ENCODE results near the gene NCKAP5. TPM values are rescaled to one million over a fixed set of nuclear protein-coding genes. Genes with fewer than 3 reads are reported as not detected.

NCKAP5 gene
- total RNA-seq, 4 donors from 2014 or later, result 0.03 to 0.55 (median 0.33) TPM

DNA sequence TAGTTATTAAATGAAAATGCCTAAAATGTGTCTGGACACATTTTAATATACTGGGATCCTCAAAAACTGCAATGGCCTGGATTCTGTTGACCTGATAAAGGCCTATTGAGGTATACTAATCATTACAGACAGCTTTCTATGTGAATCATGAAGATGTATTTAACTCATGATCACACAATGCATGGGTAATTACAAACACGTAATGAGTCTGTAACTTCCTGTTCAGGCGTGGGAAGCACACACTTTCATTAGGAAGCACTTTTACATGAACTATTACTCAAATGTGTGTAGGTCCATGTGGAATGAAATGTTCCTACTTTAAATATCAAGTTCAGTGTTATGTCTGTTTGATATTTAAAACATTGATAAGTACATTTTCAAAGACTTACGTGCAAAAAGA is 108.7 kb downstream of the NCKAP5 start:
- TF ChIP-seq, protein P1, sequence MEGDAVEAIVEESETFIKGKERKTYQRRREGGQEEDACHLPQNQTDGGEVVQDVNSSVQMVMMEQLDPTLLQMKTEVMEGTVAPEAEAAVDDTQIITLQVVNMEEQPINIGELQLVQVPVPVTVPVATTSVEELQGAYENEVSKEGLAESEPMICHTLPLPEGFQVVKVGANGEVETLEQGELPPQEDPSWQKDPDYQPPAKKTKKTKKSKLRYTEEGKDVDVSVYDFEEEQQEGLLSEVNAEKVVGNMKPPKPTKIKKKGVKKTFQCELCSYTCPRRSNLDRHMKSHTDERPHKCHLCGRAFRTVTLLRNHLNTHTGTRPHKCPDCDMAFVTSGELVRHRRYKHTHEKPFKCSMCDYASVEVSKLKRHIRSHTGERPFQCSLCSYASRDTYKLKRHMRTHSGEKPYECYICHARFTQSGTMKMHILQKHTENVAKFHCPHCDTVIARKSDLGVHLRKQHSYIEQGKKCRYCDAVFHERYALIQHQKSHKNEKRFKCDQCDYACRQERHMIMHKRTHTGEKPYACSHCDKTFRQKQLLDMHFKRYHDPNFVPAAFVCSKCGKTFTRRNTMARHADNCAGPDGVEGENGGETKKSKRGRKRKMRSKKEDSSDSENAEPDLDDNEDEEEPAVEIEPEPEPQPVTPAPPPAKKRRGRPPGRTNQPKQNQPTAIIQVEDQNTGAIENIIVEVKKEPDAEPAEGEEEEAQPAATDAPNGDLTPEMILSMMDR (IDR thresholded peaks at IDR 0.05 in 4 of 5, conservative IDR thresholded peaks at IDR 0.05 in 1 of 5), result no peak
- no peak for TF ChIP-seq POLR2A (IDR thresholded peaks at IDR 0.05)
- in situ Hi-C loops (cut with MboI; ENCODE audit: low sequenced_read_pairs in 4 of 4) (no loop called here), intact Hi-C loops (cut with DNase I; ENCODE audit: low total_unique reads) (no loop called here)
- Histone ChIP-seq H3K36me3 (no peaks in the 10 kb centered on the region), H3K27me3 (no peaks in the 10 kb centered on the region), H3K4me1 (no peaks in the 10 kb centered on the region), H3K4me3 (no peak overlapping the region), H3K27ac (no peak overlapping the region), H3K9me3 (no peaks in the 10 kb centered on the region)
- no peak for ATAC-seq
- no peak for DNase-seq

DNA sequence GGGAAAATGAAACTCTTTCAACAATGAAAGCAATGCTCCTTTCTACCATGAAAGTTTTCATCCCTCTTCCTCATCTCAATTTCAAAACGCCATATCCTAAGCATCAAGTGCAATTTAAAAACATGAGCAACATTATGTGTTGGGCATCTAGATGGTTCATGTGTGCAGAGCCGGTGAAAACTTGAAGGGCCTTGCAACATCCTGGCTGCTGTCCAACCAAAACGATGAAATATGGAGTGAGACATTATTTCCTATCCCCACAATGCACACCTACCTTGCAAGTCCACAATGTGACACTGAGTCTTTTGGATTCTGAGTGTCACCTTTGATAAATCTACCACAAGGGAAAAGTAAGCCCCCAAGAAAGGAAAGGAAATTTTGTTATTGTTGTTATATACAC is 110.0 kb downstream of the NCKAP5 start:
- Histone ChIP-seq H3K27ac (no peak overlapping the region), H3K36me3 (no peaks in the 10 kb centered on the region), H3K4me1 (no peaks in the 10 kb centered on the region), H3K27me3 (no peaks in the 10 kb centered on the region), H3K9me3 (no peaks in the 10 kb centered on the region), H3K4me3 (no peak overlapping the region)
- intact Hi-C loops (cut with DNase I; ENCODE audit: low total_unique reads) (no loop called here), in situ Hi-C loops (cut with MboI; ENCODE audit: low sequenced_read_pairs in 4 of 4) (no loop called here)
- DNase-seq, result no peak
- TF ChIP-seq, protein P1 (IDR thresholded peaks at IDR 0.05 in 4 of 5, conservative IDR thresholded peaks at IDR 0.05 in 1 of 5), result no peak
- TF ChIP-seq POLR2A (IDR thresholded peaks at IDR 0.05), result no peak
- ATAC-seq, result no peak

DNA sequence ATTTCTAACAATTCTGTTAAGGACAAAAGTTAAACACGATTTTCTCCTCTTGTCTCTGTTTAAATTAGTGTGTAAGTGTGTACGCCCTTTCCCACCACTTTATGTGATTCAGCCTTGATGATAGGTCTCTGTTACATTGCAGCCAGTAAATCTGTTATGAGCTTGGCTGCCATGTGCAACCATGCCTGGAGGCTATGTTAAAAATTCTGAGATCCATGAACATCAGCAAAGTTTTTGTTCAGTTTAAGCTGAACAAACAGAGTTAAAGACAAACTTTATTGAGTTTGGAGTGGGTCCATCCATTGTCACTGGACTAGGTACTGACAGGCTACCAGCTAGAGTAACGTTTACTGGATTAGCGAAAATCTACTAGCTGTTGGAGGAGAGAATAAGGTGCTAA is 110.4 kb downstream of the NCKAP5 start:
- no peak for DNase-seq
- intact Hi-C loops (cut with DNase I; ENCODE audit: low total_unique reads) (no loop called here), in situ Hi-C loops (cut with MboI; ENCODE audit: low sequenced_read_pairs in 4 of 4) (no loop called here)
- ATAC-seq, result no peak
- no peak overlapping the region for H3K4me3 ChIP-seq
- no peaks in the 10 kb centered on the region for H3K9me3 ChIP-seq
- no peak overlapping the region for H3K27ac ChIP-seq
- no peaks in the 10 kb centered on the region for H3K27me3 ChIP-seq
- H3K36me3 ChIP-seq, result no peaks in the 10 kb centered on the region
- TF ChIP-seq, protein P1 (IDR thresholded peaks at IDR 0.05 in 4 of 5, conservative IDR thresholded peaks at IDR 0.05 in 1 of 5), result no peak
- no peak for TF ChIP-seq POLR2A (IDR thresholded peaks at IDR 0.05)
- no peaks in the 10 kb centered on the region for H3K4me1 ChIP-seq

DNA sequence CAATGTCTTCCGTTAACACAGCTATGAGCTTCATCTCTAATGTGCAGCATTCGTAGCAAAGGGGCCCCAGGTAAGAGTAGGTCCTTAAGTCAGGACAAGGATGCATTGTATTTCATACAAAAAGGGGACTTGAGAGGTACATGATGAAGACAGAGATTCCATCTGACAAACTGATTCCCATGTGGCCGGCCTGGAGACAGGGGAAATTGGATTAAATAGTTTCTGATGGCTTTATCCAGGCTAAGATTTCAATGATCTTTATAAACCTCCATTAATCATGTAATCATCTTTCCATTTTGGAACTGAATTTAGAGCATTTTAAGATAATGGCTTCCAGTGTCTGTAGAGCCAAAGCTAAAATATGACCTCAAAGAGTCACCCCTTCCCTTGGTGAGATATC is 111.3 kb downstream of the NCKAP5 start:
- H3K36me3 ChIP-seq, result no peaks in the 10 kb centered on the region
- DNase-seq (no peak), ATAC-seq (no peak)
- no peaks in the 10 kb centered on the region for H3K9me3 ChIP-seq
- in situ Hi-C loops (cut with MboI; ENCODE audit: low sequenced_read_pairs in 4 of 4) (no loop called here), intact Hi-C loops (cut with DNase I; ENCODE audit: low total_unique reads) (no loop called here)
- H3K4me1 ChIP-seq, result no peaks in the 10 kb centered on the region
- H3K4me3 ChIP-seq, result no peak overlapping the region
- H3K27ac ChIP-seq, result no peak overlapping the region
- TF ChIP-seq, protein P1 (IDR thresholded peaks at IDR 0.05 in 4 of 5, conservative IDR thresholded peaks at IDR 0.05 in 1 of 5), result no peak
- no peak for TF ChIP-seq POLR2A (IDR thresholded peaks at IDR 0.05)
- no peaks in the 10 kb centered on the region for H3K27me3 ChIP-seq

DNA sequence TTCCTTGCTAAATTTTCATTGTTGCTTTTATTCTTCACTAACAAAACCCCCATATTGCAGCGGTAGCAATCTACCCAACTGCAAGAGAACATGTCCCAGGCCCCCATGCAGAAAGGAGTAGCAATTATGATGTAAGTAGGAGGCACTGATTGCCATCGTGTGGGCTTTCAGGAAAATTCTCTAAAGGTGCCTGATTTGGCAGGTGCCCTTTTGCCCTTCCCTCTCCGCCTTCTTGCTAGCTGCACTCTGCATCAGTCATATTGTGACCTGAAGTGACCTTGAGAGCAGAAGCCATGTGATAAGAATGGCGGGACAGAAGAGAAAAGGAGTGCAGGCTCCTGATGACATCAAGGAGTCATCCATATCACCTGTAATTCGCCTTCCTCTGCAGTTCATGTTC is 112.1 kb downstream of the NCKAP5 start:
- DNase-seq (no peak), ATAC-seq (no peak)
- no peak overlapping the region for H3K4me3 ChIP-seq
- TF ChIP-seq, protein P1 (IDR thresholded peaks at IDR 0.05 in 4 of 5, conservative IDR thresholded peaks at IDR 0.05 in 1 of 5), result no peak
- no peak for TF ChIP-seq POLR2A (IDR thresholded peaks at IDR 0.05)
- in situ Hi-C loops (cut with MboI; ENCODE audit: low sequenced_read_pairs in 4 of 4) (no loop called here), intact Hi-C loops (cut with DNase I; ENCODE audit: low total_unique reads) (no loop called here)
- H3K27me3 ChIP-seq, result no peaks in the 10 kb centered on the region
- no peaks in the 10 kb centered on the region for H3K9me3 ChIP-seq
- H3K27ac ChIP-seq, result no peak overlapping the region
- H3K4me1 ChIP-seq, result no peaks in the 10 kb centered on the region
- no peaks in the 10 kb centered on the region for H3K36me3 ChIP-seq
